HepG2 (cell line): ENCODE measurements around the gene PTGDS. TPM values are rescaled to one million over a fixed set of nuclear protein-coding genes. Genes with fewer than 3 reads are reported as not detected.

Experiments
- ATAC-seq: fragments of 200-7000 bp; cut with Tn5 transposase; 3 replicates; pipeline ENCODE4 v1.9.1; 2020; ENCODE audit warnings: mild to moderate bottlenecking, moderate library complexity
- BruUV-seq: library from RNA; stranded (reverse); fragments of 400-500 nt; replicated peaks from 2 replicates; lab custom pipeline; 2021; lab: Mats Ljungman, UMichigan
- CTCF ChIA-PET: fragments of 300-600 bp; formaldehyde crosslinking; extraction: SDS; loops from one replicate; lab custom pipeline; 2021; ENCODE audit warnings: low total read pairs, inconsistent platforms, low intra/inter-chr PET ratio; lab: Yijun Ruan, JAX
- POLR2A ChIA-PET: fragments of 350-600 bp; sonication (Branson Sonifier 250); formaldehyde crosslinking; loops from one replicate; lab custom pipeline; 2020; ENCODE audit warnings: antibody characterized with exemption, inconsistent platforms; lab: Yijun Ruan, JAX
- DNase-seq: peaks from one replicate; pipeline ENCODE4 v3.0.0-alpha.2; 2015; ENCODE audit warnings: low spot score
- FAIRE-seq: peaks from 3 replicates; lab custom pipeline; 2011; peaks lifted over from hg19 to GRCh38; lab: Jason Lieb, UNC
- H2AFZ ChIP-seq: one replicate; pipeline ENCODE4 v1.6.1; 2011; ENCODE audit warnings: low read length, inconsistent platforms
- H3K27ac ChIP-seq: fragments of 300-600 bp; 3 replicates; pipeline ENCODE4 v1.8.0; 2011; ENCODE audit warnings: mixed run types, mild to moderate bottlenecking, mixed read lengths, low read length, inconsistent platforms; ENCODE audit not compliant: insufficient read depth; ENCODE audit errors: extremely low read length
- H3K27me3 ChIP-seq, 2 experiments: fragments of 200-600 bp in 1 of 2; 2 replicates in 1 of 2; 3 replicates in 1 of 2; pipeline versions ENCODE4 v1.6.0 to v1.8.0; 2011; ENCODE audit warnings: low read length in 2 of 2, mild to moderate bottlenecking in 2 of 2, moderate library complexity in 2 of 2, inconsistent platforms in 1 of 2; ENCODE audit not compliant: insufficient read depth in 2 of 2, control insufficient read depth in 1 of 2
- H3K36me3 ChIP-seq, 2 experiments: fragments of 200-600 bp in 1 of 2; replicated peaks in 1 of 2; 2 replicates in 1 of 2; 3 replicates in 1 of 2; pipeline versions ENCODE4 v1.5.1 to v1.8.0; 2011; ENCODE audit warnings: low read length in 2 of 2, inconsistent platforms in 1 of 2; ENCODE audit not compliant: insufficient read depth in 2 of 2, control insufficient read depth in 1 of 2
- H3K4me1 ChIP-seq: 2 replicates; pipeline ENCODE4 v1.5.1; 2012; ENCODE audit warnings: low read length, inconsistent platforms; ENCODE audit not compliant: insufficient read depth
- H3K4me2 ChIP-seq: 2 replicates; pipeline ENCODE4 v1.6.0; 2011; ENCODE audit warnings: low read depth, low read length, inconsistent platforms
- H3K4me3 ChIP-seq, 3 experiments: fragments of 200-600 bp in 1 of 3; sonication (generic), shearing (Covaris generic) in 1 of 3; replicated peaks in 1 of 3; 2 replicates each; pipeline ENCODE4 v1.5.1; 2011 to 2016; ENCODE audit warnings: low read length in 3 of 3, inconsistent platforms in 2 of 3, low read depth in 2 of 3, mild to moderate bottlenecking in 2 of 3, control low read depth in 1 of 3, mixed read lengths in 1 of 3; ENCODE audit not compliant: insufficient read depth in 1 of 3
- H3K79me2 ChIP-seq: one replicate; pipeline ENCODE4 v1.6.1; 2011; ENCODE audit warnings: low read length, inconsistent platforms; ENCODE audit not compliant: insufficient read depth
- H3K9ac ChIP-seq: 2 replicates; pipeline ENCODE4 v1.6.0; 2011; ENCODE audit warnings: mild to moderate bottlenecking, low read depth, low read length, inconsistent platforms; ENCODE audit not compliant: insufficient read depth
- H3K9me3 ChIP-seq: 2 replicates; pipeline ENCODE4 v1.5.1; 2012; ENCODE audit warnings: mild to moderate bottlenecking, low read length
- H4K20me1 ChIP-seq: 2 replicates; pipeline ENCODE4 v1.6.0; 2011; ENCODE audit warnings: inconsistent platforms, mild to moderate bottlenecking, low read length, moderate library complexity; ENCODE audit not compliant: insufficient read depth
- AGO1 ChIP-seq: fragments of 200-400 bp; formaldehyde crosslinking; IDR thresholded peaks from 2 replicates; pipeline ENCODE4 v1.6.1; 2017; ENCODE audit warnings: mild to moderate bottlenecking, low read depth, low read length, moderate library complexity; ENCODE audit not compliant: poor library complexity, severe bottlenecking
- GABPA ChIP-seq, 2 experiments: IDR thresholded peaks; 2 replicates each; pipeline ENCODE4 v1.6.1; 2011 to 2016; ENCODE audit warnings: low read depth in 2 of 2, low read length in 1 of 2, missing biosample characterization in 1 of 2, missing genetic modification characterization in 1 of 2
- NR2F1 ChIP-seq, 2 experiments: fragments of 450-650 bp in 1 of 2; formaldehyde crosslinking in 1 of 2; IDR thresholded peaks; 2 replicates each; pipeline versions ENCODE4 v1.5.0 to v1.6.1; 2016 to 2020; ENCODE audit warnings: mild to moderate bottlenecking in 1 of 2, missing compliant biosample characterization in 1 of 2, missing genetic modification reagents in 1 of 2, moderate library complexity in 1 of 2
- TBX3 ChIP-seq: fragments of 450-650 bp; IDR thresholded peaks from 2 replicates; pipeline ENCODE4 v1.6.1; 2017; ENCODE audit warnings: antibody characterized with exemption, mild to moderate bottlenecking, inconsistent platforms, borderline replicate concordance
- WGBS: methylation state at CpG from one replicate; pipeline ENCODE4 v1.1.6; 2017; ENCODE audit warnings: low lambda C conversion rate; 5-methylcytosine and 5-hydroxymethylcytosine counted together
- in situ Hi-C: cut with HindIII; loops from 2 replicates; pipeline ENCODE4 v1.10.0; 2017; ENCODE audit warnings: low pct_unique_long_range_greater_than_20kb; ENCODE audit not compliant: extremely low pct_ligation_motif_present
- intact Hi-C: fragments of 100-400 bp; cut with micrococcal nuclease; formaldehyde crosslinking; loops from one replicate; pipeline ENCODE4 v1.10.0; 2022; ENCODE audit not compliant: unreplicated experiment
- polyA plus RNA-seq, 8 experiments: library from polyadenylated mRNA; depleted of rRNA in 3 of 8; stranded (reverse) in 7 of 8; unstranded in 1 of 8; fragments of >200 nt; fragmentation: Illumina TruSeq in 4 of 8; extraction: Trizol in 4 of 8; gene quantifications; 2 replicates each; pipeline versions ENCODE4 v1.2.1 to v1.2.3, GENCODE V29; 2011 to 2016; ENCODE audit warnings: low read depth in 4 of 8, missing spikeins in 1 of 8, mixed read lengths in 1 of 8; ENCODE audit not compliant: insufficient read depth in 1 of 8
- total RNA-seq, 5 experiments: library from RNA; depleted of rRNA; stranded (reverse); fragments of >200 nt; fragmentation: Illumina TruSeq; extraction: Trizol; gene quantifications; 2 replicates each; pipeline ENCODE4 v1.2.3, GENCODE V29; 2016; ENCODE audit warnings: low read depth in 1 of 5

The PTGDS gene
- total and polyA plus RNA-seq, 2 of the 13 experiments (the other 11 are each of a cell fraction or from before 2014, with no cell fraction given): 0.33 to 0.50 TPM

- FAIRE-seq (no peak), DNase-seq (no peak), ATAC-seq (no peak; the same call in 2 of the 3 replicates)
- H3K4me3 ChIP-seq: no peak overlapping the region
- intact Hi-C loops (no loop called here), in situ Hi-C loops (no loop called here)
- no peaks in the 10 kb centered on the region for H4K20me1 ChIP-seq
- no peaks in the 10 kb centered on the region for H3K9me3 ChIP-seq
- CTCF ChIA-PET: no interaction called here
- H3K79me2 ChIP-seq: no peaks in the 10 kb centered on the region
- BruUV-seq: no TSS peak
- POLR2A ChIA-PET: interaction anchor here (0.6 kb wide), 1 partner anchor 14 kb away, joined by 4 read pairs; the partner anchor contains the start of genes C8G and FBXW5
- no peak overlapping the region for H3K4me2 ChIP-seq
- H3K27ac ChIP-seq: no peak overlapping the region
- 44% methylated on average over 5 of the region's 28 CpGs for WGBS
- H3K9ac ChIP-seq: no peak overlapping the region
- H3K36me3 ChIP-seq: no peaks in the 10 kb centered on the region
- H3K27me3 ChIP-seq: peaks cover 13 to 34% of the 10 kb centered on the region in 2 experiments
- TF ChIP-seq TBX3 (no peak), NR2F1 (CRISPR knock-in tag; IDR thresholded peaks at IDR 0.05) (no peak), GABPA (IDR thresholded peaks at IDR 0.05; ENCODE audit: low read depth, low read length) (0 out of 2 replicates have a peak, but pooled peaks have one; percentile 12), GABPA (CRISPR knock-in tag; IDR thresholded peaks at IDR 0.05; ENCODE audit: low read depth) (no peak), AGO1 (peak; percentile 21)
- H3K4me1 ChIP-seq: peaks cover 2% of the 10 kb centered on the region
- no peak overlapping the region for H2AFZ ChIP-seq
Observed at GRCh38 chr9:136958898-136959850, 18.1 kb upstream of the PTGDS start.
